DOHH2 (cell line): ENCODE measurements around the gene PTPRCAP.

Source experiments
- H3F3A ChIP-seq: fragments of 200-600 bp; sonication (generic), shearing (Covaris generic); 2 replicates; pipeline ENCODE4 v1.6.0; 2016; ENCODE audit warnings: antibody characterized with exemption, mild to moderate bottlenecking; ENCODE audit not compliant: control insufficient read depth, insufficient read depth
- H3K27ac ChIP-seq: fragments of 200-600 bp; sonication (generic); 2 replicates; pipeline ENCODE4 v1.5.1; 2014; ENCODE audit warnings: low read depth, mild to moderate bottlenecking, low read length, moderate library complexity
- H3K27me3 ChIP-seq: fragments of 200-600 bp; sonication (generic); 2 replicates; pipeline ENCODE4 v1.6.1; 2014; ENCODE audit warnings: mild to moderate bottlenecking, low read length, mixed read lengths; ENCODE audit not compliant: control insufficient read depth
- H3K36me3 ChIP-seq: fragments of 200-600 bp; sonication (generic); 2 replicates; pipeline ENCODE4 v1.6.1; 2014; ENCODE audit warnings: mild to moderate bottlenecking, low read length, moderate library complexity, mixed read lengths; ENCODE audit not compliant: control insufficient read depth
- H3K4me1 ChIP-seq: fragments of 200-600 bp; sonication (generic); 2 replicates; pipeline ENCODE4 v1.6.1; 2014; ENCODE audit warnings: mild to moderate bottlenecking, low read length, mixed read lengths; ENCODE audit not compliant: control insufficient read depth
- H3K4me2 ChIP-seq: fragments of 200-600 bp; sonication (generic); 2 replicates; pipeline ENCODE4 v1.6.0; 2014; ENCODE audit warnings: mild to moderate bottlenecking, low read length, moderate library complexity
- H3K4me3 ChIP-seq: fragments of 200-600 bp; sonication (generic); 2 replicates; pipeline ENCODE4 v1.5.1; 2014; ENCODE audit warnings: mild to moderate bottlenecking, low read length, mixed read lengths
- H3K79me2 ChIP-seq: fragments of 200-600 bp; sonication (generic); 2 replicates; pipeline ENCODE4 v1.6.1; 2014; ENCODE audit warnings: mild to moderate bottlenecking, low read length, mixed read lengths; ENCODE audit not compliant: control insufficient read depth
- H3K9me2 ChIP-seq: fragments of 200-600 bp; sonication (generic); replicated peaks from 2 replicates; pipeline ENCODE4 v1.6.1; 2014; ENCODE audit warnings: mild to moderate bottlenecking, low read length, mixed read lengths; ENCODE audit not compliant: control insufficient read depth
- H3K9me3 ChIP-seq: fragments of 200-600 bp; sonication (generic); 2 replicates; pipeline ENCODE4 v1.6.1; 2014; ENCODE audit warnings: antibody characterized with exemption, low read length, mixed read lengths; ENCODE audit not compliant: control insufficient read depth, insufficient read depth
- H4K20me1 ChIP-seq: fragments of 200-600 bp; sonication (generic); 2 replicates; pipeline ENCODE4 v1.6.0; 2014; ENCODE audit warnings: low read depth, mild to moderate bottlenecking, antibody characterized with exemption, low read length, moderate library complexity; ENCODE audit not compliant: control insufficient read depth, insufficient read depth
- EZH2phosphoT487 ChIP-seq: fragments of 200-600 bp; sonication (generic); IDR thresholded peaks from 2 replicates; pipeline ENCODE4 v1.6.1; 2017; ENCODE audit warnings: borderline replicate concordance, mild to moderate bottlenecking, antibody characterized with exemption, low read length, moderate library complexity, mixed read lengths
- TF ChIP-seq, protein P1 (sequence below): fragments of 200-600 bp; sonication (generic); IDR thresholded peaks from one replicate; pipeline ENCODE4 v1.5.1; 2014; ENCODE audit warnings: antibody characterized with exemption, mild to moderate bottlenecking, low read depth, low read length; ENCODE audit not compliant: poor library complexity, severe bottlenecking

Gene PTPRCAP

DNA sequence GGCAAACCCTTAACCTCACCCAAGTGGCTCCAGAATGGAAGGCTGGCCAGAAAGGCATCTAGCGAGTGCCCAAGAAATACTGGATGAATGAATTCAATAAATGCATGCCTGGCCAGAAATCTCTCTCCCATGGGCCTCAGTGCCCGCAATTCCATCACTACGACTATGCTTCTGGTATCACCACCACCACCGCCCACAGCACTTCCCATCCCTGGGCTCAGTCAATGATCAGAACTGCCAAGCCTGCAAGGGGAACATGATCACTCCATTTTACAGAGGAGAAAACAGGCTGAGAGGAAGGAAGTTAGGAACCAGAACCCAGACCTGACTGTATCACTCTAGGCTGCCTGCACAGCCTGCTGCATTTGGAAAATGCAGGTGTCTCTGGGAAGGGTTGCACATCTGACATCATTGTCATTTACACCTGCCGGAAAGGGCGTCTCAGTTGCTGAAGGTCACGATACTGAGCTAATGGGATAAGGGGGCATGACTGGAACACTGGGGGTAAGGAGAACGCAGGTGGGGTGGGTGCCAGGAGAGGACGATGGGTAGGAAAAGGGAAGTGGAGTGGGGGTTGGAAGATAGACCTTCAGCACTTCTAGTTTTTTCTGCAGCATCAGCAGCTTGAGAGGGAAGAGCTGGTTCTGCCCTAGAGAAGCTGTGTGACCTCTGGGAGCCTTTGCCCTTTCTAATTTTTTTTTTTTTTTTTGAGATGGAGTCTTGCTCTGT is 11.8 kb upstream of the PTPRCAP start:
- no peak overlapping the region for H3K4me3 ChIP-seq
- H3K27ac ChIP-seq: peak overlapping the region; percentile 55
- peaks cover 18% of the 10 kb centered on the region for H3K79me2 ChIP-seq
- H3K4me1 ChIP-seq: peaks cover 69% of the 10 kb centered on the region
- H3K9me3 ChIP-seq: no peaks in the 10 kb centered on the region
- H3K9me2 ChIP-seq: no peaks in the 10 kb centered on the region
- H3K36me3 ChIP-seq: no peaks in the 10 kb centered on the region
- H3F3A ChIP-seq: peaks cover 17% of the 10 kb centered on the region
- no peak for TF ChIP-seq EZH2phosphoT487
- no peaks in the 10 kb centered on the region for H4K20me1 ChIP-seq
- peak overlapping the region; percentile 49 for H3K4me2 ChIP-seq
- no peaks in the 10 kb centered on the region for H3K27me3 ChIP-seq

DNA sequence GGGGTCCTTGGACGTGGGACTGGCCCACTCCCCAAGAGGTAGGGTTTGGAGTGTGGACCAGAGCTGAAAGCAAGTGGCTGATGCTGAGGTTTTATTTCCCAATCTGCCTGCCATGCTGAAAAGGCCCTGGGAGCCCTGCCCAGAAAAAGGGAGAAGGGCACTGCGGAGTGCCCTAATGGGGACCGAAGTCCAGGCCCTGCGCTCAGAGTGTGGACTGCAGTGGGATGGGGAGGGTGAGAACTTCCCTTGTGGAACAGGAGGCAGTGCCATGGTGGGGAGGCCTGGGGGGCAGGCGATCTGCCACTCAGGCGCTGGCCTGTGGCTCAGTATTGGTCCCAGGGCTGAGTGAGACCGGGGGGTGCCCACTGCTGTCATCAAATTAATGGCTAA is 10.7 kb upstream of the PTPRCAP start:
- H3K9me2 ChIP-seq: no peaks in the 10 kb centered on the region
- H3K9me3 ChIP-seq: no peaks in the 10 kb centered on the region
- no peak for TF ChIP-seq EZH2phosphoT487
- TF ChIP-seq, protein P1, sequence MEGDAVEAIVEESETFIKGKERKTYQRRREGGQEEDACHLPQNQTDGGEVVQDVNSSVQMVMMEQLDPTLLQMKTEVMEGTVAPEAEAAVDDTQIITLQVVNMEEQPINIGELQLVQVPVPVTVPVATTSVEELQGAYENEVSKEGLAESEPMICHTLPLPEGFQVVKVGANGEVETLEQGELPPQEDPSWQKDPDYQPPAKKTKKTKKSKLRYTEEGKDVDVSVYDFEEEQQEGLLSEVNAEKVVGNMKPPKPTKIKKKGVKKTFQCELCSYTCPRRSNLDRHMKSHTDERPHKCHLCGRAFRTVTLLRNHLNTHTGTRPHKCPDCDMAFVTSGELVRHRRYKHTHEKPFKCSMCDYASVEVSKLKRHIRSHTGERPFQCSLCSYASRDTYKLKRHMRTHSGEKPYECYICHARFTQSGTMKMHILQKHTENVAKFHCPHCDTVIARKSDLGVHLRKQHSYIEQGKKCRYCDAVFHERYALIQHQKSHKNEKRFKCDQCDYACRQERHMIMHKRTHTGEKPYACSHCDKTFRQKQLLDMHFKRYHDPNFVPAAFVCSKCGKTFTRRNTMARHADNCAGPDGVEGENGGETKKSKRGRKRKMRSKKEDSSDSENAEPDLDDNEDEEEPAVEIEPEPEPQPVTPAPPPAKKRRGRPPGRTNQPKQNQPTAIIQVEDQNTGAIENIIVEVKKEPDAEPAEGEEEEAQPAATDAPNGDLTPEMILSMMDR: no peak
- H3F3A ChIP-seq: peaks cover 23% of the 10 kb centered on the region
- H3K27me3 ChIP-seq: no peaks in the 10 kb centered on the region
- H3K27ac ChIP-seq: peak overlapping the region; percentile 4; the same call in 1 of the 2 replicates
- no peaks in the 10 kb centered on the region for H3K36me3 ChIP-seq
- peaks cover 18% of the 10 kb centered on the region for H3K79me2 ChIP-seq
- peaks cover 73% of the 10 kb centered on the region for H3K4me1 ChIP-seq
- H3K4me2 ChIP-seq: no peak overlapping the region
- no peak overlapping the region for H3K4me3 ChIP-seq
- no peaks in the 10 kb centered on the region for H4K20me1 ChIP-seq

DNA sequence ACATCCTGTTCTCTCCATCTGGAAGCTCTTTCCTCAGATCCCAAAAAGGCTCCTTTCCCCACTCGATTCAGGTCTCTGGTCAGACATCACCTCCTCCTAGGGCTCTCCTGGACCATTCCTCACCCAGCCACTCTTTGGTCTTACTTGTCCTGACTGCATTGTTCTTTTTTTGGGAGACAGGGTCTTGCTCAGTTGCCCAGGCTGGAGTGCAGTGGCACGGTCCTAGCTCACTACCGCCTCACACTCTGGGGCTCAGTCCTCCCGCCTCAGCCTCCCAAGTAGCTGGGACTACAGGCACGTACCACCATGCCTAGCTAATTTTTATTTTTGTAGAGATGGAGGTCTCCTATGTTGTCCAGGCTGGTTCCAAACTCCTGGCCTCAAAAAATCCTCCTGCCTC is 8.0 kb upstream of the PTPRCAP start:
- Histone ChIP-seq H4K20me1 (no peaks in the 10 kb centered on the region), H3K9me3 (no peaks in the 10 kb centered on the region), H3K4me3 (peak overlapping the region; percentile 68), H3K27me3 (no peaks in the 10 kb centered on the region), H3K4me2 (peak overlapping the region; percentile 90), H3K27ac (peak overlapping the region; percentile 92), H3K9me2 (no peaks in the 10 kb centered on the region), H3K79me2 (peaks cover 18% of the 10 kb centered on the region), H3F3A (peaks cover 44% of the 10 kb centered on the region), H3K4me1 (peaks cover 86% of the 10 kb centered on the region), H3K36me3 (peaks cover 15% of the 10 kb centered on the region)
- TF ChIP-seq, protein P1: no peak
- no peak for TF ChIP-seq EZH2phosphoT487

DNA sequence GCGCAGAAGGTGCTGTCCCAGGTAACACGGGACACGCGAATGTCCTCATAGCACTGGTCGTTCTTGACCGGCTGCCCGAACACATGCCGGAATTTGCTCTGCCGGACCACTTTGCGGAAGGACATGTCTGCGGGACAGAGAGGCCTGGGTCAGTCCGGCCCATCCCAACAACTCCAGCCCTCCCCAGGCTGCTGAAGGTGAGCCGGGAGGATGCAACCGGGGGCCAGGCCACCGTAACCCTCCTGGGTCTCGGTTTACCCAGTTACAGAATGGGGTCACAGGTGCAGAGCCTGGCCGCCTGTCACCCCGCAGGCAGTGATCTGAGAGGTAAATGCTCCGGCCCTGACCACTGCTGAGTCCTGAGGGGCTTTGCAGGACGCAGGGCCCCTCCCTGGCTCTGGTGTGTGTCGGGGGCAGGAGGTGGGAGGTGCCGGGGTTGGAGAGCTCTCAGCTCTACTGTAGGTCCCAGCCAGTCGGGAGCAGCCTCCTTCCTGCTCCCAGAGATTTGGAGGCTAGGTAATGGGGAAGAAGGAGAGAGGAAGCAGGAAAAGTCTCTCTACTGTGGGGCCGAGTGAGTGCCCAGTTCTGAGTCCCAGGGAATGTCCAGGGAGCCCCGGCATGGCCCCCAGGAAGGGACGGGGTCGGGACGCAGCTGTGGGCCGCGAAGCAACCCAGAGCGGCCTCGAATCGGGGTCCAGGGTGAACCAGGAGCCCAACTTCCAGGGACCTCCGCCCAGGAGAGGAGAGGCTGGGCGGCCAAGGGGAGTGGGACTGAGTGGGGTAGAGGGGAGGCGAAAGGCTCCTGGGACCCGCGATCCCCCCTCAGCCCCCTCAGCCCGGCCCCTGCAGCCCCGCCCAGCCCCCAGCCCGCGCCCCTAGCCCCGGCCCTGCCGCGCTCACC is 5.3 kb upstream of the PTPRCAP start:
- H3K4me2 ChIP-seq: peak overlapping the region; percentile 90
- H3K4me3 ChIP-seq: peak overlapping the region; percentile 68
- TF ChIP-seq, protein P1: no peak
- no peak for TF ChIP-seq EZH2phosphoT487
- no peaks in the 10 kb centered on the region for H3K27me3 ChIP-seq
- peaks cover 41% of the 10 kb centered on the region for H3K79me2 ChIP-seq
- no peaks in the 10 kb centered on the region for H3K9me3 ChIP-seq
- H3K36me3 ChIP-seq: peaks cover 42% of the 10 kb centered on the region
- peak overlapping the region; percentile 92 for H3K27ac ChIP-seq
- H3F3A ChIP-seq: peaks cover 37% of the 10 kb centered on the region
- H4K20me1 ChIP-seq: no peaks in the 10 kb centered on the region
- H3K4me1 ChIP-seq: peaks cover 91% of the 10 kb centered on the region
- H3K9me2 ChIP-seq: no peaks in the 10 kb centered on the region
